Stimulated activated CD8-positive, alpha-beta memory T cell treated with anti-CD3 and anti-CD28 coated beads, Interleukin-12 subunit alpha, Interleukin-12 subunit beta, amount 100 ng/mL, for 4 hours (primary cell): ENCODE data around the gene EDAR.
A peak's percentile ranks its signal among the peaks of the same experiment; 100 is the strongest.

Experiments
- DNase-seq: peaks from one replicate; pipeline ENCODE4 v3.0.0-alpha.2; 2020; ENCODE audit warnings: low read depth

Gene EDAR

DNA sequence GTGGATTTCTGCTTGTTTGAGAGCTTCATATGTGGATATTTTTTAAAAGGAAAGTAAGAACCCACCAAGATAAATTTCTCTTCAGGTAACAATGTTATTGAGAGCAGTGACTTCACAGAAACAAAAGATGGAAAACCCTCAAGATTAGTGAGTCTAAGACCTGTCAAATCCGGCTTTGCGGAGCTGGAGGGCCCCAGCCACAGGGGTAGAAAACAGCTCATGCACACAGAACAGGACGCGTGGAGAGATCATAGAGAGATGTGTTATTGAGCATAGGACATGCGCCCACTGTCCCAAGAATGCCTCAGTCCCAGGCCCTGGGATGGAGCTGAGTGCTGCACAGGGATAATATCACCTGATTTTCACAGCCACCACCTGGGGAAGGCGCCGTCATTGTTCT is 21.3 kb downstream of the EDAR start:
- no peak for DNase-seq

DNA sequence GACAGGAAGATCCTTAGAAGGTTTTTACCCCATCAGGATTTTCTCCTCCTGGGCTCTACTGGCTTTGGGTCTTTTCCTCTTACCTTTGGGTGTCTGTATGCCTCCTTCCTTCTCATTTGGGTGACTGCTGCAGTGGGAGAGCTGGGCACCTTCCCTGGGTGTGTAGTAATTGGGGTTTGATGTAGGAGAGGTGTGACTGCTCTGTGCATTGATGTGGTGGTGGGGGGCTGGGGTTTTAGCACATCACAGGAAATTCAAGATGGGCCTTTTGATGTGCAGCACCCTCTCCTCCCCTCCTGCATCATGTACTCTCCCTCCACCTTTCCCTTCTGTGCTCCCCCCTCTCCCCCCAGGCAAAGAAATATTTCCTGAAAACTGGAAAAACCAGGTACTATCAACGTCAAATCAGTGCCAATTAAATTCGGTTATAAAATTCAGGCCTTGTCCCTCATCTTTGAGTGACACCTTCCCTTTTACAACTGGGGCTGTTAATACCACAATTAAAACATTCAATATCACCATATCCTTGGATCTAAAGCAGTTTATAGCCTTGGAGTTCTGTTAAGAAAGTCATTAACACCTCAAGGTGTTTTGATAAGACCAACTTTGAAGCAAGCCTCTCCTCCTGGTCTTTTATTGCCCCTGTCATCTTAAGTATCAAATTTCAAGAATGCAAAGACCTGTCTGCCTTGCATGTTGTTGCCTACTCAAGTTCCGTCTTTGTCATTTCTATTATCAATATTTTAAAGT is 23.3 kb downstream of the EDAR start:
- peak; percentile 6 for DNase-seq

DNA sequence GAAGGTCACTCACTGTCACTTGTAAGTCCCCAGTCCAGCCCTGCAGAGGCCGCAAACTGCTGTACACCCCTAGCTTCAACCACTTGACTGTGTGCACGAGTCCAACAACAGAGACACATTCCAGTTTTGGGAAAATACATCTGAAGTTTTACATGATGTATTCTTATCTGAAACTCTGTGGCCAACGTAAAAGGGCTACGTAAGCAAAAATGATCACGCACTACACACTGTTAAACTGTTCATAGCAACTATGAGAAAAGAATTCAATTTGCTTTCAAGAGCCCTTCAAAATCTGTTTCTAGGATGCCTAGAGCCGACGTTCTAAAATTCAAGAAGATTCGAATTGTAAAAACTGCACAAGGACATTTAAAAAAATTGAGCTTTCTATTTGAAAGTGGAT is 26.0 kb downstream of the EDAR start:
- no peak for DNase-seq

DNA sequence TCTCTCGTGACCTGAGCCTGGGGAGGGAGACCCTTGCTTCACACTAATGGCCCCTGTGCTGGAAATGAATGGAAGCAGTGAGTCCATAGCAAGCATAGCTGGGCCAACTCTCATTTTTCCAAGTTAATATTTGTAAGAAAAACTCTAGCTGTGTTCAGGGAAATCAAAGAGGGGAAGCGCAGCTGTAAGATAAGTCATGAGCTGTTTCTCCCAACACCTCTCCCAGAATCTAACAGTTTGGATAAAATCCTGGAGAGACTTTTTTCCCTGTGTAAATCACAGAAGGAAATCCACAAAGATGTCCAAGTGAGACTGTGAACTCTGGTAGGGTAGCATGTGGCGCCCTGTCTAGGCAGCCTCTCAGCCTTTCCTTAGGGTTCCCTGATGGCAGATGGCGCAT is 27.2 kb downstream of the EDAR start:
- DNase-seq: no peak

DNA sequence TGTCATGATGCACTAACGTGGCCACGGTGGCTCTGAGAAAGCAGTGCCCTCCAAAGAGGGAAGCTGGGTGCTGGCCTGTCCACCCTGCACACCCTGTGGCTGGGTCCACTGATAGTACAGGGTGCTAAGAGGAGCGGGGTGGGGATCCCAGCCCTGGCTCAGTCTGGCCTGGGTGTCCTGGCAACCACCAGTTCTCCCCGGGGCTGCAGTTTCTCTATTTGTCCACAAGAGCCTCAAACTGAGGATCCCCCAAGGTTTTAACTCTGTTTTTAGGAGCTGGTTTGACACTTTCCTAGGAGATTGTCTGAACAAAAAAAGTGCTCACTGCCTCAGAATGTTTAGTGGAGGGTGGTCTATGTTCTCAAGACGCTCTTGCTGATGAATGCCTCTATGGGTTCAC is 29.0 kb downstream of the EDAR start:
- DNase-seq: no peak

DNA sequence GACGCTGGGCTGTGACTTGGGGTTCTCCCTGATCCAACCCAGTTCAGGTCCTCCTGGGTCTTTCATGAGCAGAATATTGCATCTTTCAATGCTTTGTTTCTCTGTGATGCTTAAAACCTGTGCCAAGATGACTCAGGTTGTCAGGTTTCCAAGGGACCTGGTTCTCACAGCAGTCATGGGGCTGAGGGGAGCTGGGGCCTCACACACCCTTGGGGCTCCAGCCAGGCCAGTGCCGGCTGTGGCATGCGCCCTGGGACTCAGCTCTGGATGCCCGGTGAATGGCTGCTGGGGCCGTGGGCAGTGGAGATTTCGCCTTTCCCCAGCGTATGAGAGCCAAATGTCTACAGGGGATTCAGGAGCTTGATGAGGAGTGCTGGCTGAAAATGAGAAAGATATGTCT is 29.6 kb downstream of the EDAR start:
- no peak for DNase-seq

DNA sequence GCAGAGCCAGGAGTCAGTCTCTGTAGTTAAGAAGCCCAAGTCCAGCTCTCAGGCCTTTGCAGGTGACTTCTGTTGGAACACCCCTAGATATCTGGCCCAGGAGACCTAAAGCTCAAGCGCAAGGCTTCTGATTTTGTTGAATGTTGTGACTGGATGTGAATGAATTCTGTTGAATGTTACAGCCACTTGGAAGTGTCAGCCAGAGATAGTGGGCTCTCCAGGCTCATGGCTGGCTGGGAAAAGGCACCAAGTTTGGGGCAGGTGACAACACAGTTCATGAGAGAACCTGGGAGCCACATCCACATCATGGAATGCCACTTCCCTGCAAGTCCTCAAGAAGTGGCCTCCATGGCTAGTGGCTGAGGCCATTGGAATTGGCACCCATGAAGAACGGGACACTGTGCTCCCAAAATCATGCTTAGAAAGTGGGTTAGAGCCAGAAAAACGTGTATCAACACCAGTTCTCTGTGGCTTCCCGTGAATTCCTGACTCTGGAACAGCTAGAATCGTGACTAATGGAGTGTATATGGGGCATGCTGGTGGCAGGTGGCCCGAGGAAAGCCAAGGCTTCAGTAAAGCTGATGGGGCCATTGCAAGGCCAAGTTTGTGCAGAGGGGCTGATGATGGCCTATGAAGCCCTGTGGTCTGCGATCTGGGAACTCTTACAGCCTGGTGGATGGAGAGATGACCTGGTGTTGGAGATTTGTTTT is 30.2 kb downstream of the EDAR start:
- no peak for DNase-seq

DNA sequence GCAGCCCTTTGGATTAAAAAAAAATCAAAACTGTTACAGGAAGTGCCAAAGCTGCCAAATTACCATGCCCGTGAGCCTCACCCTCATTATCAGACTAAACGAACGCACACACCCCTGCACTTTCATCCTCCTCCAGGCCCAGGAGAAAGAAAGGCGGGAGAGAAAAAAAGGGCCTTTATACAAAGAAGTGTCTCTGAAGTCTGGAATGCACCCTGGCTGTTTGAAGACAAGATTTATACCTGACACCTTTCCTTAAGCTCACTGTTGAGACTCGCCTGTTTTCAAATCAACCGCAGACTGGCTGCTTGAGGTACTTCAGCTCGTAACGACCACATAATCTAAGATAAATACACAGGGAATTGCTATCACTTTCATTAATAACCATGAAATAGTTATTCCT is 31.0 kb downstream of the EDAR start:
- no peak for DNase-seq

DNA sequence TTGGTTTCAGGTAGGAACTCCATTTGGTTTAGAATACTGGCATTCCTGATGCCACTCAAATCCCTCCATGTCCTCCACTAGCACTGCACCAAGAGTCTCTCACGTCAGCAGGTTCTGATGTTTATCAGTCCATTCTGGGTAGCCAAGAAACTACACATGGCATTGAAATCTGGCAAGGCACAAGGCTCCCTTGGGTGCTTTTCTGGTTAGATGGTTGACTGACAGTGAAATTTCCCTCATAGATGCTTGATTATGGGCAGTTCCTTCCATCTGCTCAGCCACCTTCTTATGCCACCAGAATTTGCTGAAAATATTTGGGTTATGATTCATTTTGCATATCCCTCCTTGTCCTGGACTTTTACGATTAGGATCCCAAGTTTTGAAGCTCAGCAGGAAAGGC is 32.6 kb downstream of the EDAR start:
- DNase-seq: no peak

DNA sequence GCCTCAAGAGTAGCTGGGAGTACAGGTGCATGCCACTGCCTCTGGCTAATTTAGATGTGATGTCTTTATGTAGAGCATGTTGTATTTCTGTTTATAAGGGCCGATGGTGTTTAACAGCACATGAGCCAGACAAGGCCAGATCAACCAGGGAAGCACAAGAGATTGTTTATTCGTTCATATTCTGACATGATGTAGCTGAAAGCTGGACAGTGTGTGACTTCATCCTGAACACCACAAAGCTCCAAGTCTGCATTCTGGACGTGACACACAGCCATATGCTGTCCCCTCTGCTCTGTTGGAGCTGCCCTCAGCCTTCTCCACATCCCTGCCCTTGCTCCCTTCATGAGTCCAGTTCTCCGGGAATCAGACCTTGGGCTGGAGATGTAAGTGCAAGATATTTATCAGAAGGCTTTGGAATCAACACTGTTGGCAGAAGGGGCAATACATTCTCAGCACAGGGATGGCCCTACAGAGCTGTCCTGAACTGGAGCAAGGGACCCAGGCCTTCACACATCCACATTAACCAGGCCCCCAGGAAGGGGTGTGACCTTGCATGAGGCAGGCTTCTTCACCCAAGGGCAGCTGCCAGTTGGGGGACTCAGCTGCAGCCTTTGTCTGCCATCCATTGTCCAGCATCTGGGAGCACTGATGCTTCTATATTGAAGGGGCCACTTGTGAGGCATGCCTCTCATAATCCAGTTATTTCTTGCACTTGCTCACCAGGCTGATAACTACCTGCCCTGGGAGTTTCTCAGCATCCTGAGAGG is 38.5 kb downstream of the EDAR start:
- DNase-seq: no peak

DNA sequence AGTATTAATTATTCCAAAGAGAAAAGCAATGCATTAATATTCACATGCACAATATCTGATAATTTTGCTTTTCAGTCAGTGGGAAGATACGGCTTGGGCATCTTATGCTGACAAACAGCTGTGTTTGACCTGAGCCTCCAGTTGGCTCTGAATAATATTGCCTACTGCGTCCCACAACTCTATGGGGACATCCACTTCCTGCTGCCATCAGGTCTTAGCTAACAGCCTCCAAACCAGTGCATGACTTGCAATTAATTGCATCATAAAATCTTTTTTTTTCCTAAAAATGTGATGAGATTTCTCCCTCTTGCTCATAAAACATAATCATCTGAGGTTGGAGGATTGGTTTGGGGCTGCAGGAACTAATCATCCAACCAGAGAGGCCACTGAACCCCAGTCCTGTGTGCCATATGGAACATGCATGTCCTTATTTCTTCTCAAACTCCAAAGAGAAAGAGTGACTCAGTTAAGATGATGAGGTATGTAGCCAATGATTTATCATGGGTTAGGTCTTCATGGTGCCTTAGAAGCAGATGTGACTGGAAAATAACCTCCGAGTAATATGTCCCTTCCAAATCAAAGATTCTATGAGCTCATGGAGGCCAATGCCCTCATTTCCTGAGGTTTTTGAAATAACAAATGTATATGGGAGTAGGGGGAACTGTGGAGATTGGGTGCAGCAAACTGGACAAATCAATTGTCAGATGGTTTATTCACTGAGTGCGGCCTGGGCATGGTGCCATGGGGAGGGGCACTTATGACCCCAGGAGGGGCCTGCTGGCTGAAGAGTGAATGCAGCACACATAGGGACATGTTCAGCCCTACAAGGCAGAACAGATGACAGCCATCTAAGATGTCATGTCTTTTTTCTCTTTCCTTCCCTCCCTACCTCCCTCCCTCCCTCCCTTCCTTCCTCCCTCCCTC is 39.4 kb downstream of the EDAR start:
- no peak for DNase-seq

DNA sequence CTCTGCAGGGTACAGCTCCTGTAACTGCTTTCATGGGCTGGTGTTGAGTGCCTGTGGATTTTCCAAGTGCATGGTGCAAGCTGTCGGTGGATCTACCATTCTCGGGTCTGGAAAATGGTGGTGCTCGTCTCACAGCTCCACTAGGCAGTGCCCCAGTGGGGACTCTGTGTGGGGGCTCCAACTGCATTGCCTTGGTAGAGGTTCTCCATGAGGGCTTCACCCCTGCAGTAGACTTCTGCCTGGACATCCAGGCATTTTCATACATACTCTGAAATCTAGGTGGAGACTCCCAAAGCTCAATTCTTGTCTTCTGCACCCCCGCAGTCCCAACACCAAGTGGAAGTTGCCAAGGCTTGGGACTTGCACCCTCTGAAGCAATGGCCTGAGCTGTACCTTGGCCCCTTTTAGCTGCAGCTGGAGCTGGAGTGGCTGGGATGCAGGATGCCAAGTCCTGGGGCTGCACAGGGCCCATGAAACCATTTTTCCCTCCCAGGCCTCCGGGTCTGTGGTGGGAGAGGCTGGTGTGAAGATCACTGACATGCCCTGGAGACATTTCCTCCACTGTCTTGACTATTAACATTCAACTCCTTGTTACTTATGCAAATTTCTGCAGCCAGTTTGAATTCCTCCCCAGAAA is 41.6 kb downstream of the EDAR start:
- no peak for DNase-seq

DNA sequence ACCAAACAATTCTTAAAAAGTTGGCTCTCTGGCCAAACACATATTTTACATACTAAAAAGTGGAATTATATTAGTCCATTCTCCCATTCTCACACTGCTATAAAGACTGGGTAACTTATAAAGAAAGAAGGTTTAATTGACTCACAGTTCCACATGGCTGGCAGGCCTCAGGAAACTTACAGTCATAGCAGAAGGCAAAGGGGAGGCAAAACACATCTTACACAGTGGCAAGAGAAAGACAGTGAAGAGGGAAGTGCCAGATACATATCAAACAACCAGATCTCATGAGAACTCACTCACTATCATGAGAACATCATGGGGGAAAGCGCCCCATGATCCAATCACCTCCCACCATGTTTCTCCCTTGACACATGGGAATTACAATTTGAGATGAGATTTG is 42.6 kb downstream of the EDAR start:
- DNase-seq: no peak

DNA sequence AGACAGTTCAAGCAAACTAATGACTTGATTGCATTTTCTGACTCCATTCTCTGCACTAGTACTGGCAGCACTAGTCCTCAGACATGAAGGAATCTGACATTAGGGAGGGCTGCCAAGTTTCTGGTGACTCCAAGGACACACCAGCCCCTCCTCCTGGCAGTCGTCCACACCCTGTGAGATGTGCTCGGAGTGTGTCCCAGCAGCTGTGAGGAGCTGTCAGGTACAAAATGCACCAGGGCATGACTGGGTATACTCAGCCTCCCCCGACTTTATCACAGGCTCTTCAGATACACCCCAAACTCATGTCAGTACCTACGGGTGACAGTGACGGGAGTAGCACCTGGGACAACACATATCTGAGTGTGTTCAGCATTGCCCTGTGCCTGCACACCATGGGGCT is 43.1 kb downstream of the EDAR start:
- DNase-seq: no peak

DNA sequence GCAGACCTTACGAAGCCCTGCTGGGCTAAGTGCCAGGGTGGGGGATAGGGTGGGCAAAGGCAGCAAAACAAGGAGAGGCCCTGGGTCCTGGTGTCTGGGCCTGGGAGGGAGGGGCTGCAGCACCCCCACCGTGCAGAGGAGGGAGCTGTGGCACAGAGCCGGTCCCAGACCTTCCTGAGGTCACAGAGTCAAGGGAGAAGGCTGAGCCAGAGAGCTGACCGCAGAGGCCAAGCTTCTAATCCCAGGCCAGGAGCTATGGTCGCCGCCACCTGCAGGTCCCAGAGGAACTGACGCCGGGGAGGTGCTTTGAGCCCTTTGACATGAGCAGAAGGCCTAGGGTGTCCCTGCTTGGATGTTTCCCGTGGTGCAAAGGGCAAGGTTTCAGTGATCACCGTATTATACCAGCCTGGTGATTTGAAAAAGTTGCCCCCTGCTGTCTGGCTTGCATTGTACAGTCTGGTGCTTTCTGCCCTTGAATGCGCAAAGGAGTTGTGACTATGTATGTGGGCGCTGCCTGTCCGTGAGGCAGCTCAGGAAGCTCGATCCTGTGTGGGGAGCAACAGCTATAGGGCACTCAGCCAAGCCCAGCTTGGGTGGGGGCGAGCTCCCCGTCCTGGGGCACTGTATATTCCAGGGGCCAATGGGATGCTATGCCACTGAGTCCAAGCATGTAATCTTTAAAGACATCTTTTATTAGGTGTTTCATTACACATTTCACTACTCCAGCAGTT is 44.3 kb downstream of the EDAR start:
- DNase-seq: no peak

DNA sequence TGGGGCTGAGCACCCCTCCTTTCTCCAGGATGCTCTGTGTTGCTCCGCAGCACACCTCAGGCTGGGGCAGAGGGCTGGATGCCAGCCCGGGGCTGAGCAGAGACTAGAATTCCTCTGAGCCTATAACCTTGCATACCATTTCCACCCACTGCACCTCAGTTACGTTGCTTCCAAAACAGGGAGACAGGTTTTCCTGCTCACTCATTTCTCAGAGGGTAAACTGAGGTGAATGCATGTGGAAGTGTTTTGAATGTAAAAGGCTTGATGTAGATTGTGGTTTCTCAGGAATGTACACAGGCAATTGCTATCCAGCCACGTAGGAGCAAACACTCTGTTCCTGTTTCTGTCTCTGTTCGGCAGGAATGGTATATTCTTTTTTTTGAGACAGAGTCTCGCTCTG is 45.3 kb downstream of the EDAR start:
- DNase-seq: no peak

DNA sequence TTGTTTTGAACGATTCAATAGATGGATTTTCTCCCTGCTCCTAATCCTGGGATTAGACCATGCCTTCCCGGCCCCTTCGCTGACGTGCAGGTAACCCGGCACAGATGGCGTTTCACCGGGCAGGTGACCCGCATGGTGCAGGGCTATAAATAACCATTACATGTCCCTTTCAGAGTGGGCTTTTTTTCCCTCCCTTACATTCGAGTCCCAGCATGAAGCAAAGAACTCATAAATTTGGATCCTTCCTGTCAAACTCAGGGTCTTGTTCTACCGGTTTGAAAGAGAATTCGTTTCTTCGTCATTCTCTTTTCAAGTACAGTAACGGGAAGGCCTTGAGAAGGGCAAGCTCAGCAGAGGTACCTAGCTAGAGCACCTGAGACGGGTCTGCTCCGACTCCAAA is 46.1 kb downstream of the EDAR start:
- DNase-seq: no peak

DNA sequence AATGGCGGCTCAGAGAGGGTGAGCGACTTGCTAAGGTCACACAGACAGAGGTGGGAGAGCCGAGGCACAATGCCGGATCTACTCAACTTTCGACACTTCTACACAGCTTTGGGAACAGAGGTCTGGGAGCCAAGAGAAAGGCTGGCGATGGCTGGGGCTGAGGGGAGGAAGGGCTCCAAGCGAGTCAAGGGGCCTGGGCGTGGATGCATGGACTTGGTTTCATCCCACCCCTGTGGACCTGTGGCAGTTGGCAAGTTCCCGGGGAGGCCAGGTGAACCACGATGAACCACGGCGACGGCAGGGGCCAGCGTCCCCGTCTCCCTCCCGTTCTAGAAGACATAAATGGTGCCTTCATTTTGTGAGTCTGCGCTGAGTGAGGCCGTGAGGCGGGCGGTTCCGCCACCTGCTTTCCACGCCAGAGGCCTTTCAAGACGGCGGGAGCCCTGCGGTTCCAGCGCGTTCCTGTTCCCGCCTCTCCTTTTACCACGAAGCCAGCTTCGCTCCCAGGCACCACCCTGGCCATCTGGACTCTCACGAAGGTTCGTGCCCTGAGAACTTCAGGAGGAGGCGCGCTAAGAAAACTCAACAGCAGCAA is 46.7 kb downstream of the EDAR start:
- DNase-seq: no peak

DNA sequence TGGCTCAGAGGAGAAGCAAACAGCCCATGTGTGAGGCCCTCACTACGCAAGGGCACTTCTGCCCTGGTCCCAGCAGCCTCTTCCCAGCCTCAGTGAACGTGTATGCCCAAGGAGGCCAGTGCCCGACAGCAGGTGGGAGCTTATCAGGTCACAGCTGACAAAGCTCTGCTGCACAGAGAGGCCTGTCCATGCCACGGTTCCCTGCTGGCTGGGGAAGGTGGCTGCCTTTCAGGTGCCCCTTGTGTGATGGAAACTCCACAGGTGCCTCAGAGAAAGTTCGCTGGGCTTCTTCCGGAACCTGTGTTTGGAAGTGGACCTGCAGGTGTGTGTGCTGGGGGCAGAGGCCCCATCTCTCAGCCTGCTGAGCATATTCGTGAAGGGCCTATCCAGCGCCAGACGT is 47.3 kb downstream of the EDAR start:
- no peak for DNase-seq

DNA sequence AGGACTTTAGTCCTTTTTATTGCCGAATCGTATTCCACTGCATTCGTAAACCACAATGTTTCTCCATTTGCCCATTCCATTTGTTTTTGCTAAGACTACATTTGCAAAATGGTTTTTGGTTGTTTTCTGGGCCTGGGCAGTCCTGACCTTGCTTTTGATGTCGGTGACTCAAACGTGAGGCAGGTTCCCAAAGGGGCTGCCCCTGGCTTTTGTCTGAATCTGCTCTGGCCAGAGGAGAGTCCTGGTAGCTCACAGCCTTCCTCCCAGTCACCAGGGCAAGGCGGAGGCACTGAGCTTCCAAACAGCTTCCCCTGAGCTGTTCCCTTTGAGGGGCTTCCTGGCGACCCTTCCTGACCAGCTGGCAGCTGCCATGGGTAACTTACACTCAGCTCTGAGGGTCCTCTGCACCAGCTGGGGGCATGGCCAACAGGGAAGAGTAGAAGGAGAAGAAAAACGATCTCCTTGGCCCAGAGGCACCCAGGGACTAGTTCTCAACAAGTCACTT is 47.8 kb downstream of the EDAR start:
- DNase-seq: no peak
